Upper lobe of right lung (tissue), 1 donor: Measurements from ENCODE around the gene SP2. TPM values are rescaled to one million over a fixed set of nuclear protein-coding genes. Genes with fewer than 3 reads are reported as not detected.
A peak's percentile ranks its signal among the peaks of the same experiment; 100 is the strongest.

ENCODE experiments used
- ATAC-seq: fragments of 200-7000 bp; cut with Tn5 transposase; one replicate; pipeline ENCODE4 v1.9.1; 2020; ENCODE audit warnings: mild to moderate bottlenecking, moderate library complexity
- DNase-seq: peaks from one replicate; pipeline ENCODE4 v3.0.0-alpha.2; 2020
- H3K27ac ChIP-seq: fragments of 200-600 bp; one replicate; pipeline ENCODE4 v1.8.0; 2022
- H3K27me3 ChIP-seq: fragments of 200-600 bp; one replicate; pipeline ENCODE4 v1.8.0; 2022; ENCODE audit warnings: mild to moderate bottlenecking
- H3K36me3 ChIP-seq: fragments of 200-600 bp; one replicate; pipeline ENCODE4 v1.8.0; 2022
- H3K4me1 ChIP-seq: fragments of 200-600 bp; one replicate; pipeline ENCODE4 v1.8.0; 2022
- H3K4me3 ChIP-seq: fragments of 200-600 bp; one replicate; pipeline ENCODE4 v1.8.0; 2022; ENCODE audit warnings: mild to moderate bottlenecking
- H3K9me3 ChIP-seq: fragments of 200-600 bp; one replicate; pipeline ENCODE4 v1.8.0; 2022
- intact Hi-C: fragments of 100-400 bp; cut with DNase I; formaldehyde crosslinking; loops from one replicate; pipeline ENCODE4 v1.11.0; 2022
- long read RNA-seq: library from polyadenylated mRNA; unstranded; transcript quantifications from one replicate; pipeline ENCODE4 v2.0.0, GENCODE V29; 2021
- total RNA-seq: library from RNA; stranded (reverse); fragmentation: NEBNext Ultra II Directional; extraction: Animal tissue kit (Norgen Biotek cat#: 25700); gene quantifications from one replicate; pipeline ENCODE4 v1.2.1, GENCODE V29; 2021
- TF ChIP-seq, protein P1 (sequence below): fragments of 200-600 bp; IDR thresholded peaks from one replicate; pipeline ENCODE4 v1.8.0; 2022; ENCODE audit warnings: antibody characterized with exemption
- donor health status: DM: no; HTN: yes; CAD: no; lungs with severe emphysema.

The SP2 gene
- 16.9 TPM for total RNA-seq
- long read RNA-seq, transcript SP2-201 (7 exons, 3,112 nt), result major isoform, 10 of 30 reads
- long read RNA-seq, partial matches to known transcripts, result 11 of 30 reads
- long read RNA-seq, other reads (novel, unspliced or antisense), result 9 of 30 reads

DNA sequence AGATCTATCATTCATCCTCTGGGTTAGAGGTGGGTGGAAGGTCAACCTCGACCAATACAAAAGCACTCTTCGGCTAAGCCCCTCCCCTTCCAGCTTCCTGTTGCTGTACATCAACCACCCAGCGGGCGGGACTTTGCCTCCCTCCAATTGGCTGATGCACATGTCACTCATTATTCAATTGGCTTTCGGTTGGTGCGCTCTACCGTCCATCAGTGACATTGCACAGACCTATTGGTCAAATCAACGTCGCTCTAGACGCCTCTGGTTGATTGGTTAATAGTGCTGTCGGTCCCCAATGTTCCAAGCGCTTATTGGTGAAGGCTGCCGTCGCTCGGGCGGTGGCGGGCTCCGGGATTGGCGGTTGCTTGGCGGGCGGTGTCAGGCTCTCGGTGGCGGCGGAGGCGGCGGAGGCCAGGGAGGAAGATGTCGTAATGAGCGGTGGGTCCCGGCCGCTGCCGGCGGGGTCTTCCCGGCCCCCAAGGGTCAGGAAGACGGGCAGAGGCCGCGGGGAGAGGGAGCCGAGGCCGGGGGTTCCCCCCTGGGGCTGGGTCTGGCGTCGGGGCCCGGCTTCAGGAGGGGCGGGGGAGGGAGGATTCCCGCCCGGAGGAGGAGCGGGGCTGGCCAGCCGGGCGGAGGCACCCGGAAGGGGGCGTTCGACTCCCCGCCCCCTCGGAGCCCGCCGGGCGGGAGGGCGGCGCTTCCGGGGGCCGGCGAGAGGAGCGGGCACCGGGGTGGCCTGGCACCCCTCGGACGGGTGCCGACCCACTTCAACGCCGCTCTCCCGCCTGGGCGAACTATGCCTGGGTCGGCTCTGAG lies at the start of gene SP2:
Gene SP2, plus strand, starts transcription at position 381 of the 816 bp plus-strand sequence. Its CDS starts 51 bp downstream, at position 432.
- TF ChIP-seq, protein P1, sequence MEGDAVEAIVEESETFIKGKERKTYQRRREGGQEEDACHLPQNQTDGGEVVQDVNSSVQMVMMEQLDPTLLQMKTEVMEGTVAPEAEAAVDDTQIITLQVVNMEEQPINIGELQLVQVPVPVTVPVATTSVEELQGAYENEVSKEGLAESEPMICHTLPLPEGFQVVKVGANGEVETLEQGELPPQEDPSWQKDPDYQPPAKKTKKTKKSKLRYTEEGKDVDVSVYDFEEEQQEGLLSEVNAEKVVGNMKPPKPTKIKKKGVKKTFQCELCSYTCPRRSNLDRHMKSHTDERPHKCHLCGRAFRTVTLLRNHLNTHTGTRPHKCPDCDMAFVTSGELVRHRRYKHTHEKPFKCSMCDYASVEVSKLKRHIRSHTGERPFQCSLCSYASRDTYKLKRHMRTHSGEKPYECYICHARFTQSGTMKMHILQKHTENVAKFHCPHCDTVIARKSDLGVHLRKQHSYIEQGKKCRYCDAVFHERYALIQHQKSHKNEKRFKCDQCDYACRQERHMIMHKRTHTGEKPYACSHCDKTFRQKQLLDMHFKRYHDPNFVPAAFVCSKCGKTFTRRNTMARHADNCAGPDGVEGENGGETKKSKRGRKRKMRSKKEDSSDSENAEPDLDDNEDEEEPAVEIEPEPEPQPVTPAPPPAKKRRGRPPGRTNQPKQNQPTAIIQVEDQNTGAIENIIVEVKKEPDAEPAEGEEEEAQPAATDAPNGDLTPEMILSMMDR, result peak; percentile 2
- Histone ChIP-seq H3K4me1 (peaks cover 33% of the 10 kb centered on the region), H3K4me3 (peak within 1 kb of the TSS; percentile 89), H3K36me3 (no peaks in the 10 kb centered on the region), H3K27me3 (no peaks in the 10 kb centered on the region), H3K27ac (peak within 1 kb of the TSS; percentile 98), H3K9me3 (no peaks in the 10 kb centered on the region)
- intact Hi-C loops, result no loop called here
- DNase-seq, result peak; percentile 99
- peak; percentile 94 for ATAC-seq

DNA sequence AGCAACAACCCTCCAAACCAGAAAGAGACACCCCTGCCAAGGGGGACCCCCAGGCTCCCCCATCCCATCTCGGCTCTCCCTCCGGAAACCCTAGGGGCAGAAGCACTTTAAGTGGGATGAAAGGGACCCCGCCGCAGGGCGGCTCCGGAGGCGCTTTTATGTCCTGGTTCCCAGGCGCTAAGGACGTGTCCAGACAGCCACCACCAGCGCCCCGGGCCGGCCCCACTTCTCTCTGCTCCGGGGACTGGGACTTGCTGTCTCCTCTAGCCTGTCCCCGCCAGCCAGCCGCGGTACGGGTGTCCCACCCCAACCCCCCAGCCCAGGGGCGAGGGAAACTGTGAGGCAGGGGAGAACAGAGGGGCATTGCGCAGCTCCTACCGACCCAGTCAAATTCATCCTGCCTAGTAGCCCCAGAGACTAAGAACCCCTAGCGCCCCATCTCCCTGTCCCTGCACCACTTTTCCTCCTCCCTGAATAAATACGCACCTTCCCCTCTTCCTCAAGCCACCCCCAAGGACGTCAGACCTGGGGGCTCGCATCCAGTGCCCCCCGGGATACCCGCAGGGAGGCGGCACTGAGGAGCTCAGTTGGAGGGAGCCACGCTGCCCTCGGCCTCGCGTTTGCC lies 49.2 kb upstream of the SP2 start:
- ATAC-seq, result no peak
- TF ChIP-seq, protein P1, result no peak
- Histone ChIP-seq H3K27me3 (peaks cover 65% of the 10 kb centered on the region), H3K4me3 (no peak overlapping the region), H3K27ac (no peak overlapping the region), H3K36me3 (no peaks in the 10 kb centered on the region), H3K9me3 (no peaks in the 10 kb centered on the region), H3K4me1 (peaks cover 26% of the 10 kb centered on the region)
- DNase-seq, result no peak
- intact Hi-C loops, result no loop called here

DNA sequence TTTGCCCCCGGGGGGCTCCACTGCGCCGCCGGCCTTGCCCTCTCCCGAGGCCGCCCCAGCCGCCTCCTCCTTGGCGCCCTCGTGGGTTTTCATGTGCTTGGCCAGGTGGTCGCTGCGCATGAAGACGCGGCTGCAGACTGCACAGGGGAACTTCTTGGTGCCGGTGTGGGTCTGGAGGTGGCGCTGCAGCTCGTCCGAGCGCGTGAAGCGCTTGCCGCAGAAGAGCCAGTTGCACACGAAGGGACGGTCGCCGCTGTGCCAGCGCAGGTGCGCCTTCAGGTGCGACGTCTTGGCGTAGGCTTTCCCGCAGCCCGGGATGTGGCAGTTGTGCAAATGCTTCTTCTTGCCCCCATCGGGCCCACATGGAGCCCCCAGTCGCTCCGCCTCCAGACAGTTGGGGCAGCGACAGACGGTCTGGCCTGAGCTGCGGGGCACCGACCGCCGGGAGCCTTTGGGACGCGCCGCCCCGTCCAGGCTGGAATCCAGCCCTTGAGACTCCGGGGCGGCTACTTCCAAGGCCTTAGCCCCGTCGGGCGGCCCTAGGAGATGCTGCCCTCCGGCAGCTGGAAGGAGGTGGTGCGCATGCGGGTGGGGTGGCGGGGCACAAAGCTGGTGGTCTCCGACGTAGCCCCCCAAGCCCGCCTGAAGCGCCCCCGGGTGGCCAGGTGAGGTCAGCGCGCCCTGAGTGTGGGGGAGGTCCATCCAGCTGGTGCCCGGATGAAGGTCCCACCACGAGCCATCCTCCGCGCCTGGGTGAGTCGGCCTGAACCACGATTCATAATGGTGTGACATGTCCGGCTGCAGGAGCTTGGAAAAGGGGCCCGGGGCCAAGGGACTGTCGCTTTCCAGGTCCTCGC lies 48.5 kb upstream of the SP2 start:
- H3K27ac ChIP-seq, result no peak overlapping the region
- DNase-seq (no peak), ATAC-seq (peak; percentile 5)
- no peak overlapping the region for H3K4me3 ChIP-seq
- TF ChIP-seq, protein P1, result peak; percentile 18
- H3K36me3 ChIP-seq, result no peaks in the 10 kb centered on the region
- intact Hi-C loops, result no loop called here
- H3K4me1 ChIP-seq, result peaks cover 24% of the 10 kb centered on the region
- H3K27me3 ChIP-seq, result peaks cover 73% of the 10 kb centered on the region
- H3K9me3 ChIP-seq, result no peaks in the 10 kb centered on the region

- H3K36me3 ChIP-seq, result no peaks in the 10 kb centered on the region
- intact Hi-C loops, result no loop called here
- H3K9me3 ChIP-seq, result no peaks in the 10 kb centered on the region
- peaks cover 24% of the 10 kb centered on the region for H3K4me1 ChIP-seq
- TF ChIP-seq, protein P1, result no peak
- H3K27me3 ChIP-seq, result peaks cover 78% of the 10 kb centered on the region
- no peak overlapping the region for H3K27ac ChIP-seq
- no peak overlapping the region for H3K4me3 ChIP-seq
- DNase-seq, result no peak
- no peak for ATAC-seq
Measured at GRCh38 chr17:47848198-47848513, 47.9 kb upstream of the SP2 start.

DNA sequence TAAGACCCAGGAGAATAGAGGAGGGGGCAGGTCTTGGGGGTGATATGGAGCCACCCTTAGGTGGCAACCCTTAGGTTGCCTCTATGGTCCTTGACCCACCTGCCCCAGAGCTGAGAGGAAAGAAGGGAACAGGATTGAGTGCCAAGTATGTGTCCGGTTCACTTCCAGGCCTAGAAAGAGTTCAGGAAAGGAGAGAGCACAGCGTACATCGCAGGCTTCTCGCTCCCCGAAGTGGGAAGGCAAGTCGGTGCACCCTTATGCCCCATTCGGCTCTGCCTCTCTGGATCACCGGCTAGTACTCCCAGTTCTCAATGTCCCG lies 45.7 kb upstream of the SP2 start:
- no peaks in the 10 kb centered on the region for H3K36me3 ChIP-seq
- no peak for DNase-seq
- intact Hi-C loops, result no loop called here
- peaks cover 94% of the 10 kb centered on the region for H3K27me3 ChIP-seq
- peak overlapping the region; percentile 49 for H3K4me3 ChIP-seq
- TF ChIP-seq, protein P1, result no peak
- ATAC-seq, result no peak
- H3K27ac ChIP-seq, result peak overlapping the region; percentile 51
- H3K9me3 ChIP-seq, result no peaks in the 10 kb centered on the region
- peaks cover 19% of the 10 kb centered on the region for H3K4me1 ChIP-seq
